Measurements from ENCODE around the gene CD7. TPM values are rescaled to one million over a fixed set of nuclear protein-coding genes. Genes with fewer than 3 reads are reported as not detected.

CD7 gene
- total RNA-seq, 2 donors from 2014 or later, result 620 to 646 TPM

GRCh38 chr17:82282239-82283207 is 34.9 kb downstream of the CD7 start:
- H3K36me3 Mint-ChIP-seq, result no peaks in the 10 kb centered on the region
- H3K9me3 Mint-ChIP-seq, result no peaks in the 10 kb centered on the region
- peak; percentile 14 to 66 for ATAC-seq

GRCh38 chr17:82281502-82282238 is 35.7 kb downstream of the CD7 start:
- H3K36me3 Mint-ChIP-seq, result no peaks in the 10 kb centered on the region
- DNase-seq (ENCODE audit: low spot score in 2 of 2) (no peak), ATAC-seq (peak; percentile 63 to 79)
- H3K9me3 Mint-ChIP-seq, result no peaks in the 10 kb centered on the region
- H3K27ac Mint-ChIP-seq, result no peak overlapping the region

More at GRCh38 chr17:82282239-82283207, 34.9 kb downstream of the CD7 start:
- no peak overlapping the region for H3K27ac Mint-ChIP-seq
- DNase-seq (ENCODE audit: low spot score in 2 of 2), result no peak

GRCh38 chr17:82281076-82281475 is 36.3 kb downstream of the CD7 start:
- H3K36me3 Mint-ChIP-seq, result no peaks in the 10 kb centered on the region
- H3K27ac Mint-ChIP-seq, result no peak overlapping the region
- ATAC-seq (no peak), DNase-seq (ENCODE audit: low spot score in 2 of 2) (no peak)
- no peaks in the 10 kb centered on the region for H3K9me3 Mint-ChIP-seq

- no peak for ATAC-seq
- H3K27ac Mint-ChIP-seq, result no peak overlapping the region
- no peak for DNase-seq (ENCODE audit: low spot score in 2 of 2)
- H3K36me3 Mint-ChIP-seq, result no peaks in the 10 kb centered on the region
- H3K9me3 Mint-ChIP-seq, result no peaks in the 10 kb centered on the region
Measured at GRCh38 chr17:82280537-82280936, 36.9 kb downstream of the CD7 start.

DNA sequence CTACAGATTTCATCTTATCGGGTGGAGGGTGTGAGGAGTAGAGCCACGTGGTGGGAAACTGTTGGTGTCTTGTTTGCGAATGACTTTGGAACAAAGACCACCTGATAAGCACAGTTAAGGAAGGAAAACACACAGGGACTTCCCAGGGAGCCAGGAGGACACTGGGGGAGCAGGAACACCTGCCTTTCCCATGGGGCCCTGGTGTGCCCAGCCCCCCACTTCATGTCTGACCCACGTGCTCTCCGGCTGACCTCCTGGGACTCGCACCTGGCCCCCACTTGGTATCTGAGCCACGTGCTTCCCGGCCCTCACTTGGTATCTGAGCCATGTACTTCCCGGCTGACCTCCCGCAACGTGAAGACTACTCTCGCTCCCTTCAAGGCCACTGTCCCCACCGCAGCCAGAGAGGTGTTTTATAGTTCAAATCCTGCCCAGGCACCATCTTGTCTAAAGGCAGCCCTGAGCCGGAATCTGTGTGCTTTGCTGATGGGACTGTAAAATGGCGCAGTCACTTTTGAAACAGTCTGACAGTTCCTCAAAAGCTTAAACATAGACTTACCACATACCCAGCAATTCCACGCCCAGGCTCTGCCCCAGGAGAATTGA is 38.5 kb downstream of the CD7 start:
- no peak for DNase-seq (ENCODE audit: low spot score in 2 of 2)
- Mint-ChIP-seq H3K36me3 (no peaks in the 10 kb centered on the region), H3K27ac (no peak overlapping the region), H3K9me3 (no peaks in the 10 kb centered on the region)
- ATAC-seq, result no peak

- Mint-ChIP-seq H3K27ac (no peak overlapping the region), H3K36me3 (no peaks in the 10 kb centered on the region), H3K9me3 (no peaks in the 10 kb centered on the region)
- DNase-seq (ENCODE audit: low spot score in 2 of 2), result no peak
- no peak for ATAC-seq
Measured at GRCh38 chr17:82278308-82278707, 39.1 kb downstream of the CD7 start.

DNA sequence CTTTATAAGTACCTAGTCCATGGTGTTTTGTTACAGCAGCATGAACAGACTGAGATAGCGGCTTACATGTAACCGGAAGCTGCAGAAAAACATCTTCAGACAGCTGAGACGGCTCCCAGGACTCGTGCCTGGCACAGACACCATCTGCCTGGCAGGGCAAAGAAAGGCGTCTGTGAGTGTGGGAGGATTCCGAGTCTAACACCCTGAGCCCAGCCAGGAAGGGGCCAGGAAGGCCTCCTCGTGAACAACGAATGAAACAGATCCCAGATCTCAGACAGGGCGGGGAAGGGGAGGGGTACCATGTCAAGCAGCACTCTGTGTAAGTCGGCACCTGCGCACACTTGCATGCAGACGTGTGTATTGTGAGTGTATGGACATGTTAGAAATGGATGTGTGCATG is 39.6 kb downstream of the CD7 start:
- Mint-ChIP-seq H3K36me3 (no peaks in the 10 kb centered on the region), H3K27ac (no peak overlapping the region), H3K9me3 (no peaks in the 10 kb centered on the region)
- ATAC-seq (no peak), DNase-seq (ENCODE audit: low spot score in 2 of 2) (no peak)

DNA sequence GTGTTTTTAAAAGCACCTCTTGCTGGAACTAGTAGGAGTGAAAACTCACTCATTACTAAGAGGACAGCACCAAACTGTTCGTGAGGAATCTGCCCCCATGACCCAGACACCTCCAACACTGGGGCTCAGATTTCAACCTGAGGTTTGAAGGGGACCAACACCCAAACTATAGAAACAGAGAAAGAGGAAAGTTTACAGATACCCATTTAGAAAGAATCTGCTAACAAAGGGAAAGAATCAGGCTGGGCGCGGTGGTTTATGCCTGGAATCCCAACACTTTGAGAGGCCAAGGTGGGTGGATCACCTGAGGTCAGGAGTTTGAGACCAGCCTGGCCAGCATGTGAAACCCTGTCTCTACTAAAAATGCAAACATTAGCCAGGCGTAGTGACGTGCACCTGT is 40.5 kb downstream of the CD7 start:
- ATAC-seq (no peak), DNase-seq (ENCODE audit: low spot score in 2 of 2) (no peak)
- Mint-ChIP-seq H3K27ac (no peak overlapping the region), H3K36me3 (peaks cover 7 to 8% of the 10 kb centered on the region in 2 donors), H3K9me3 (no peaks in the 10 kb centered on the region)

DNA sequence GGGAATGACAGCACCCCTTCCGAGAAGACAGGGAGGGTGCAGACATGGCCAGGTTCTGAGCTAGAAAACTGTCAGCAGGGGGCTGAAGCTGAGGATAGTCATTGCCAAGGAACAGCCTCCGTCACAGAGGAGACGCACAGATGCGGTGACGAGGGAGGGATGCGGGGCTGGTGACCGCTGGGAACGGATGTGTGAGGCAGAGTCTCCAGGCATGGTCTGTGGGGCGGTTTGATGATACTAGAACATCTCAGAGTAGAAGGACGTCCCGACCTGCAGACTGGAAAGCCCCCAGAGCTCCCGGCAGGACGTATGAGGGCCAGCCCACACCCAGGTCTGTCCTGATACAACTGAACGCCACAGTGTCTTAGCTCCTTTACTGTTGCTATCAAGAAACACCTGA is 42.1 kb downstream of the CD7 start:
- DNase-seq (ENCODE audit: low spot score in 2 of 2), result no peak
- Mint-ChIP-seq H3K9me3 (no peaks in the 10 kb centered on the region), H3K27ac (peak overlapping the region in 1 of 2 donors; percentile 13), H3K36me3 (peaks cover 7 to 15% of the 10 kb centered on the region in 2 donors)
- no peak for ATAC-seq

GRCh38 chr17:82274134-82275020 is 43.0 kb downstream of the CD7 start:
- Mint-ChIP-seq H3K9me3 (no peaks in the 10 kb centered on the region), H3K27ac (peak overlapping the region in 1 of 2 donors; percentile 100), H3K36me3 (peaks cover 7 to 24% of the 10 kb centered on the region in 2 donors)
- no peak for ATAC-seq
- no peak for DNase-seq (ENCODE audit: low spot score in 2 of 2)

DNA sequence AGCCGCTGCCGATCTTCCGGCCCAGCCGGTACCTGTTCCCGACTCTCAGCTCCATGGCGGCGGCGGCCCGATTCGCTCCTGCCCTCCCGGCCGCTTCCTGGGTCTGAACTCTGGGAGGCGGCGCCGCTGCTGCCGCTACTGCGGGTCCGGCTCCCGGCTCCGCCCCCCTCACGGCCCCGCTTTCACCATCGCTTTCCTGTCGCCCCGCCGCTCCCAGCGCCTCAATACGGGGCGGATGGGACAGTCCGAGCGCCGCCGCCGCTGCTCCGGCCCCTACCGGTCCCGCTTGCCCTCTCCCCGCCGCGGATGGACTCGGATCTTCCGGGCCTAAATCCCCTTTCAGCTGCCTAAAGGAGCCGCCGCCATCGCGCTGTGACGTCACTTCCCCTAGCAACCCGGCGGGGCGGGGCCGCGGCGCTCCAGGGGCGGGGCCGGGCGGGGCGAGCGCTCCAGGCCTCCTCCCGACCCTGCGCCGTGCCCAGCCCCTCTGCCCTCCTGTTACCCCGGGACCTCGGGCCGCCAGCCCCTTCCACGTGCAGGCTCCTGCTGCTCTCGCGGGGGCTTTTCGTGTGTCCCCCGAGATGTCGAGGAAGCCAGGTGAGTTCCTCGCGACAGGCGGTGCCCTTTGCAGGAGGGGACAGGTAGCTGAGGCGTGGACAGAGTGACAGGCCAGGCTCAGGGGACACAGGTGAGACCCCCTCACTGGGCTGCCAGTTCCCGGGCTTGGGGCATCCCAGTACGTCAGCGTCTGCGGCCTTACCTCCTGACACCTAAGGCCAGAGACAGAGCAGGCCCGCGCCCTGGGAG is 43.9 kb downstream of the CD7 start, which contains the start of gene CSNK1D:
CSNK1D (minus strand) TSS at position 374 of the 807 bp plus-strand sequence; CDS start at position 55, 319 bp downstream.
- Mint-ChIP-seq H3K9me3 (no peaks in the 10 kb centered on the region), H3K27ac (peak within 1 kb of the TSS; percentile 100), H3K36me3 (peaks cover 7 to 27% of the 10 kb centered on the region in 2 donors)
- peak; percentile 85 to 93 for ATAC-seq
- peak; percentile 89 to 94 for DNase-seq (ENCODE audit: low spot score in 2 of 2)

- Mint-ChIP-seq H3K27ac (peak overlapping the region; percentile 100), H3K9me3 (no peaks in the 10 kb centered on the region), H3K36me3 (peaks cover 7 to 28% of the 10 kb centered on the region in 2 donors)
- DNase-seq (ENCODE audit: low spot score in 2 of 2) (peak in 1 of 2 donors; percentile 42), ATAC-seq (peak; percentile 19 to 52)
Measured at GRCh38 chr17:82272495-82273326, 44.7 kb downstream of the CD7 start.

- Mint-ChIP-seq H3K9me3 (no peaks in the 10 kb centered on the region), H3K36me3 (peaks cover 7 to 40% of the 10 kb centered on the region in 2 donors), H3K27ac (peak overlapping the region; percentile 98 to 100)
- ATAC-seq (no peak), DNase-seq (ENCODE audit: low spot score in 2 of 2) (no peak)
Measured at GRCh38 chr17:82271401-82271800, 46.0 kb downstream of the CD7 start.

DNA sequence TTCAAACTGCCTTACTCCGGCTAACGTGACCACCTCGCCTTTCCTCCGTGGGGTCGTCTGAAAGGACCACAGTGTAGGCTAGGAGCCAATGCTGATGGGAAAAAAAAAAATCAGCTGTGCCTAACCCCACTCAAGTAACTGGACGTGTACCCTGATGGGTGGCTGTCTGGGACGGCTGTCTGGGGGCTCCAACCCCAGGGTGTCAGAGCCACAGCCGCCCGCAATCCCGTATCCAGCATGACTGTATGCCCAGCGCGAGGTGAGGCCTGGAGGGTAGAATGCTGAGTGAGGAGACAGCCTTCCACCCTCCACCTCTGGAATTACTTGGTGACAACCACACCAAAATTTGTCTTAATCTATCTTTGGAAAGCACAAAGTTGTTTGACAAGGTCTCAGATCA is 46.8 kb downstream of the CD7 start:
- no peak for DNase-seq (ENCODE audit: low spot score in 2 of 2)
- Mint-ChIP-seq H3K36me3 (peaks cover 7 to 46% of the 10 kb centered on the region in 2 donors), H3K9me3 (no peaks in the 10 kb centered on the region), H3K27ac (peak overlapping the region; percentile 66 to 98)
- ATAC-seq, result no peak
